Neural cell (in vitro differentiated cells): ENCODE results near the gene TRAPPC2. TPM values are rescaled to one million over a fixed set of nuclear protein-coding genes. Genes with fewer than 3 reads are reported as not detected.

Experiments used
- H2AFZ ChIP-seq: fragments of 200-600, 300-800 bp; sonication (generic), shearing (Covaris generic); 2 replicates; pipeline ENCODE4 v1.6.0; 2014; ENCODE audit warnings: low read depth, mild to moderate bottlenecking, antibody characterized with exemption, low read length, moderate library complexity
- H3F3A ChIP-seq: fragments of 200-600 bp; shearing (Covaris generic); 2 replicates; pipeline ENCODE4 v1.6.1; 2016; ENCODE audit warnings: mild to moderate bottlenecking, moderate library complexity, mixed read lengths, antibody characterized with exemption, low read length; ENCODE audit not compliant: insufficient read depth, poor library complexity, severe bottlenecking
- H3K27ac ChIP-seq: fragments of 200-600, 300-800 bp; sonication (generic), shearing (Covaris generic); 2 replicates; pipeline ENCODE4 v1.5.1; 2014; ENCODE audit warnings: mild to moderate bottlenecking, low read length, moderate library complexity
- H3K27me3 ChIP-seq: fragments of 300-800, 200-600 bp; sonication (generic), shearing (Covaris generic); 2 replicates; pipeline ENCODE4 v1.6.0; 2014; ENCODE audit warnings: mild to moderate bottlenecking, low read depth, low read length, moderate library complexity; ENCODE audit not compliant: insufficient read depth
- H3K36me3 ChIP-seq: fragments of 300-800, 200-600 bp; sonication (generic), shearing (Covaris generic); 2 replicates; pipeline ENCODE4 v1.5.1; 2014; ENCODE audit warnings: mild to moderate bottlenecking, antibody characterized with exemption, low read length, moderate library complexity; ENCODE audit not compliant: insufficient read depth
- H3K4me2 ChIP-seq: fragments of 300-800, 200-600 bp; sonication (generic), shearing (Covaris generic); 2 replicates; pipeline ENCODE4 v1.6.0; 2014; ENCODE audit warnings: mild to moderate bottlenecking, low read length
- H3K4me3 ChIP-seq: fragments of 300-800, 200-600 bp; sonication (generic), shearing (Covaris generic); 2 replicates; pipeline ENCODE4 v1.5.1; 2014; ENCODE audit warnings: mild to moderate bottlenecking, low read length, moderate library complexity
- H3K79me2 ChIP-seq: fragments of 200-600 bp; shearing (Covaris generic); replicated peaks from 2 replicates; pipeline ENCODE4 v1.6.0; 2014; ENCODE audit warnings: mild to moderate bottlenecking, low read length, moderate library complexity; ENCODE audit not compliant: insufficient read depth
- H3K9ac ChIP-seq: fragments of 300-800, 200-600 bp; sonication (generic), shearing (Covaris generic); 2 replicates; pipeline ENCODE4 v1.6.1; 2016; ENCODE audit warnings: mild to moderate bottlenecking, low read length, mixed read lengths
- H3K9me2 ChIP-seq: fragments of 200-600 bp; shearing (Covaris generic); 2 replicates; pipeline ENCODE4 v1.6.1; 2016; ENCODE audit warnings: mild to moderate bottlenecking, low read length, mixed read lengths; ENCODE audit not compliant: insufficient read depth
- H3K9me3 ChIP-seq: fragments of 200-600, 300-800 bp; sonication (generic), shearing (Covaris generic); 2 replicates; pipeline ENCODE4 v1.6.1; 2016; ENCODE audit warnings: mild to moderate bottlenecking, mixed run types, low read length, moderate library complexity, mixed read lengths
- H4K20me1 ChIP-seq: fragments of 200-600 bp; shearing (Covaris generic); 2 replicates; pipeline ENCODE4 v1.6.1; 2016; ENCODE audit warnings: mild to moderate bottlenecking, mixed run types; ENCODE audit not compliant: insufficient read depth
- EP300 ChIP-seq: fragments of 450-650 bp; conservative IDR thresholded peaks from 2 replicates; pipeline ENCODE4 v1.6.1; 2014; ENCODE audit warnings: antibody characterized with exemption, mild to moderate bottlenecking, moderate library complexity; ENCODE audit not compliant: poor library complexity, severe bottlenecking
- EZH2 ChIP-seq: fragments of 200-600, 300-800 bp; shearing (Covaris generic), sonication (generic); IDR thresholded peaks from 2 replicates; pipeline ENCODE4 v1.6.1; 2014; ENCODE audit warnings: antibody characterized with exemption, low read length, borderline replicate concordance, mild to moderate bottlenecking; ENCODE audit not compliant: insufficient read depth, poor library complexity, severe bottlenecking
- MXI1 ChIP-seq: fragments of 450-650 bp; conservative IDR thresholded peaks from 2 replicates; pipeline ENCODE4 v1.6.1; 2014; ENCODE audit warnings: antibody characterized with exemption, mild to moderate bottlenecking; ENCODE audit not compliant: poor library complexity, severe bottlenecking
- POLR2AphosphoS5 ChIP-seq: IDR thresholded peaks from 2 replicates; pipeline ENCODE4 v1.6.1; 2012
- RAD21 ChIP-seq: fragments of 450-650 bp; conservative IDR thresholded peaks from 2 replicates; pipeline ENCODE4 v1.6.1; 2014; ENCODE audit warnings: antibody characterized with exemption, mild to moderate bottlenecking, moderate library complexity
- REST ChIP-seq: IDR thresholded peaks from 2 replicates; pipeline ENCODE4 v1.6.1; 2012; ENCODE audit warnings: borderline replicate concordance
- SMC3 ChIP-seq: fragments of 450-650 bp; conservative IDR thresholded peaks from 2 replicates; pipeline ENCODE4 v1.6.1; 2014; ENCODE audit warnings: antibody characterized with exemption, mild to moderate bottlenecking, moderate library complexity; ENCODE audit not compliant: poor library complexity
- TAF1 ChIP-seq: IDR thresholded peaks from 2 replicates; pipeline ENCODE4 v1.6.1; 2012; ENCODE audit warnings: low read depth
- polyA plus RNA-seq: library from polyadenylated mRNA; depleted of rRNA; stranded (reverse); fragments of >200 nt; gene quantifications from 2 replicates; pipeline ENCODE4 v1.2.3, GENCODE V29; 2014
- TF ChIP-seq, protein P1 (sequence below): fragments of 450-650 bp; IDR thresholded peaks from 2 replicates; pipeline ENCODE4 v1.5.1; 2014; ENCODE audit warnings: antibody characterized with exemption, mild to moderate bottlenecking, moderate library complexity; ENCODE audit not compliant: poor library complexity, severe bottlenecking

The TRAPPC2 gene
- polyA plus RNA-seq, 1 donor from 2014 or later = 94.2 TPM

DNA sequence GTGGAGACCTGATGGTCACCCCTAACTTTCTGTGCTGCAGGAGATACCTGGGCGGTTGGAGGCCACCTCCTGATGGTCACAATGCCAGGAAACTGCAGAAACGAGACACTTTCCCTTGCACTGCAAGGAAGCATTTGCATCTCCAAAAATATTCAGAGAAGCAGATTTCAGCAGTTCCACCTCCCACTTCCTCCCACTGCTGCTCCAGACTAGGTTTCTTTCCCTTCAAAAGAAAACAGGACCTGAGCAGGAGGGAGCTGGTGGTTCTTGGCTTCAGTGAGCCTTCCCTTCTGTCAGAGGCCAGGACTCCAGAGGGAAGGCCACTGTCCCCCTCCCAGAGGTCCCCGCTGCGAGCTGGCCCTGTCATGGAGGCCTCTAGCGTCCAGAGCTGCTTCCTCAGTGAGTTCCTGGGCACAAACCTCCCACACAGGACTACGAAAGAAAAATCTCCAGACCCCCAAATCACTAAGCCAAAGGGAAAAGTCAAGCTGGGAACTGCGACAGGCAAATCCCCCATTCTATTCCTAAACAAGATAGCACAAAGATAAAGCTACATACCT, 46.5 kb upstream of the TRAPPC2 start (continued):
- no peak for TF ChIP-seq REST
- no peak for TF ChIP-seq MXI1

DNA sequence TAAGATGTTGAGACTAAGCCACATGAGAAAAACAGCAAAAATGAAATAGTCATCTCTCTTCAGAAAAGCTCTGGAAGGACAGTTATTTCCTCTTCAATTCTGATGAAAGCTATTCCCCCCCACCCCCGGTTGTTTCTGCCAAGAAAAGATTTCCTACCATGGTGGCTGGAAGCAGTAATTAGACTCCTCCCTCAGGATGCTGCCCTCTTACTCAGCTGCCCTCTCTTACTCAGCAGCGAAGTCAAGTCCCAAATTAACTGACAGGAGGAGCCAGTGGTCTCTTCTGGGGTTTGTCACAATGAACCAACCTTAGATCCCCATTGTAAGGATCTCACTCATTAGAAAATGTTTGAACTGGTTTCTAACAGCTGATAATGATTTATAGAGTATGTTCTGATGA, 44.5 kb upstream of the TRAPPC2 start:
- H3K9me2 ChIP-seq = no peaks in the 10 kb centered on the region
- no peak overlapping the region for H3K9ac ChIP-seq
- no peaks in the 10 kb centered on the region for H3K36me3 ChIP-seq
- H3F3A ChIP-seq = no peaks in the 10 kb centered on the region
- H3K27me3 ChIP-seq = no peaks in the 10 kb centered on the region
- TF ChIP-seq TAF1 (no peak), REST (no peak), EP300 (no peak), RAD21 (no peak), EZH2 (no peak)
- TF ChIP-seq, protein P1, sequence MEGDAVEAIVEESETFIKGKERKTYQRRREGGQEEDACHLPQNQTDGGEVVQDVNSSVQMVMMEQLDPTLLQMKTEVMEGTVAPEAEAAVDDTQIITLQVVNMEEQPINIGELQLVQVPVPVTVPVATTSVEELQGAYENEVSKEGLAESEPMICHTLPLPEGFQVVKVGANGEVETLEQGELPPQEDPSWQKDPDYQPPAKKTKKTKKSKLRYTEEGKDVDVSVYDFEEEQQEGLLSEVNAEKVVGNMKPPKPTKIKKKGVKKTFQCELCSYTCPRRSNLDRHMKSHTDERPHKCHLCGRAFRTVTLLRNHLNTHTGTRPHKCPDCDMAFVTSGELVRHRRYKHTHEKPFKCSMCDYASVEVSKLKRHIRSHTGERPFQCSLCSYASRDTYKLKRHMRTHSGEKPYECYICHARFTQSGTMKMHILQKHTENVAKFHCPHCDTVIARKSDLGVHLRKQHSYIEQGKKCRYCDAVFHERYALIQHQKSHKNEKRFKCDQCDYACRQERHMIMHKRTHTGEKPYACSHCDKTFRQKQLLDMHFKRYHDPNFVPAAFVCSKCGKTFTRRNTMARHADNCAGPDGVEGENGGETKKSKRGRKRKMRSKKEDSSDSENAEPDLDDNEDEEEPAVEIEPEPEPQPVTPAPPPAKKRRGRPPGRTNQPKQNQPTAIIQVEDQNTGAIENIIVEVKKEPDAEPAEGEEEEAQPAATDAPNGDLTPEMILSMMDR = no peak
- no peak overlapping the region for H3K4me3 ChIP-seq
- no peak overlapping the region for H3K27ac ChIP-seq
- no peaks in the 10 kb centered on the region for H3K79me2 ChIP-seq
- H2AFZ ChIP-seq = no peak overlapping the region
- H4K20me1 ChIP-seq = no peaks in the 10 kb centered on the region
- H3K9me3 ChIP-seq = no peaks in the 10 kb centered on the region
- no peak overlapping the region for H3K4me2 ChIP-seq

- no peaks in the 10 kb centered on the region for H3K27me3 ChIP-seq
- no peak overlapping the region for H3K4me3 ChIP-seq
- no peaks in the 10 kb centered on the region for H3K79me2 ChIP-seq
- TF ChIP-seq SMC3 (no peak), POLR2AphosphoS5 (no peak), EP300 (no peak), REST (no peak), RAD21 (no peak), TAF1 (no peak), EZH2 (no peak), MXI1 (no peak)
- TF ChIP-seq, protein P1 = no peak
- H3K4me2 ChIP-seq = no peak overlapping the region
- no peak overlapping the region for H3K27ac ChIP-seq
- no peaks in the 10 kb centered on the region for H3K36me3 ChIP-seq
- no peaks in the 10 kb centered on the region for H3K9me2 ChIP-seq
- no peaks in the 10 kb centered on the region for H3F3A ChIP-seq
- H2AFZ ChIP-seq = no peak overlapping the region
- no peak overlapping the region for H3K9ac ChIP-seq
- no peaks in the 10 kb centered on the region for H3K9me3 ChIP-seq
- H4K20me1 ChIP-seq = no peaks in the 10 kb centered on the region
These were observed 42.0 kb upstream of the TRAPPC2 start for GRCh38 chrX:13776387-13776786.
